GM21619 (cell line): ENCODE measurements around the gene PARP11.

ENCODE experiments used
- ATAC-seq: cut with Tn5 transposase; IDR thresholded peaks from one replicate; pipeline ENCODE4 v1.9.1; 2021; ENCODE audit not compliant: unreplicated experiment

Gene PARP11

GRCh38 chr12:3872800-3873636 is at the start of gene PARP11:
TSS of gene PARP11 (minus strand) at chr12:3873399. CDS start at chr12:3873229, 170 bp downstream.
- peak; percentile 88 for ATAC-seq

GRCh38 chr12:3922033-3922432 is 48.8 kb upstream of the PARP11 start:
- ATAC-seq, result no peak

GRCh38 chr12:3921526-3921925 is 48.3 kb upstream of the PARP11 start:
- ATAC-seq, result no peak

- ATAC-seq, result no peak
Measured at GRCh38 chr12:3921151-3921471, 47.9 kb upstream of the PARP11 start.

GRCh38 chr12:3920351-3921150 is 47.4 kb upstream of the PARP11 start:
- no peak for ATAC-seq

- no peak for ATAC-seq
Measured at GRCh38 chr12:3913278-3913677, 40.1 kb upstream of the PARP11 start.

- no peak for ATAC-seq
Measured at GRCh38 chr12:3912863-3913262, 39.7 kb upstream of the PARP11 start.

- ATAC-seq, result no peak
Measured at GRCh38 chr12:3911409-3911808, 38.2 kb upstream of the PARP11 start.

- ATAC-seq, result no peak
Measured at GRCh38 chr12:3905664-3906063, 32.5 kb upstream of the PARP11 start.

GRCh38 chr12:3904999-3905398 is 31.8 kb upstream of the PARP11 start:
- ATAC-seq, result no peak

- ATAC-seq, result no peak
Measured at GRCh38 chr12:3902921-3903320, 29.7 kb upstream of the PARP11 start.

GRCh38 chr12:3901116-3901515 is 27.9 kb upstream of the PARP11 start:
- ATAC-seq, result no peak

GRCh38 chr12:3898756-3899155 is 25.6 kb upstream of the PARP11 start:
- no peak for ATAC-seq

- no peak for ATAC-seq
Measured at GRCh38 chr12:3897371-3897971, 24.3 kb upstream of the PARP11 start.

GRCh38 chr12:3896801-3897351 is 23.7 kb upstream of the PARP11 start:
- ATAC-seq, result no peak

- no peak for ATAC-seq
Measured at GRCh38 chr12:3896356-3896755, 23.2 kb upstream of the PARP11 start.

- ATAC-seq, result no peak
Measured at GRCh38 chr12:3892631-3893030, 19.4 kb upstream of the PARP11 start.

- ATAC-seq, result no peak
Measured at GRCh38 chr12:3891201-3891600, 18.0 kb upstream of the PARP11 start.

- no peak for ATAC-seq
Measured at GRCh38 chr12:3888659-3889058, 15.5 kb upstream of the PARP11 start.

- ATAC-seq, result no peak
Measured at GRCh38 chr12:3885277-3886094, 12.3 kb upstream of the PARP11 start.

GRCh38 chr12:3884671-3885070 is 11.5 kb upstream of the PARP11 start:
- ATAC-seq, result no peak
